GM18502 (cell line): Measurements from ENCODE around the gene CGNL1.

Experiments used
- ATAC-seq: cut with Tn5 transposase; IDR thresholded peaks from one replicate; pipeline ENCODE4 v1.9.1; 2021; ENCODE audit warnings: mild to moderate bottlenecking; ENCODE audit not compliant: unreplicated experiment, poor library complexity

Gene CGNL1

GRCh38 chr15:57384024-57384423 lies 7.7 kb downstream of the CGNL1 start:
- ATAC-seq, result no peak

- no peak for ATAC-seq
These were observed 8.5 kb downstream of the CGNL1 start for GRCh38 chr15:57384816-57385215.

- ATAC-seq, result no peak
These were observed 9.7 kb downstream of the CGNL1 start for GRCh38 chr15:57385923-57386390.

DNA sequence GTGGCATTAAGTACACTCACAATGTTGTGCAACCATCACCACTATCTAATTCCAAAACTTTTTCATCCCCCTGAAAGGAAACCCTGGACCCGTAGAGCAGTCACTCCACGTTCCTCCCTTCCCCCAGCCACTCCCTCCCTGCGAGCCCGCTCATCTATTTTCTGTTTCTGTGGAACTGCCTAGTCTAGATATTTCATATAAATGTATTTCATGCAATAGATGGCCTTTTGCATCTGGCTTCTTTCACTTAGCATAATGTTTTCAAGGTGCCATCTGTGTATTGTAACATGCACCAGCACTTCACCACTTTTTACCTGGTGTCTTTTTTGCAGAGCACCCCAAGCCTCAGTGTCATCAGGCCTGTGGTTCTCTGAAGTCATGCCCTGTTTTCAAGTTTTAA lies 10.7 kb downstream of the CGNL1 start:
- ATAC-seq, result no peak

DNA sequence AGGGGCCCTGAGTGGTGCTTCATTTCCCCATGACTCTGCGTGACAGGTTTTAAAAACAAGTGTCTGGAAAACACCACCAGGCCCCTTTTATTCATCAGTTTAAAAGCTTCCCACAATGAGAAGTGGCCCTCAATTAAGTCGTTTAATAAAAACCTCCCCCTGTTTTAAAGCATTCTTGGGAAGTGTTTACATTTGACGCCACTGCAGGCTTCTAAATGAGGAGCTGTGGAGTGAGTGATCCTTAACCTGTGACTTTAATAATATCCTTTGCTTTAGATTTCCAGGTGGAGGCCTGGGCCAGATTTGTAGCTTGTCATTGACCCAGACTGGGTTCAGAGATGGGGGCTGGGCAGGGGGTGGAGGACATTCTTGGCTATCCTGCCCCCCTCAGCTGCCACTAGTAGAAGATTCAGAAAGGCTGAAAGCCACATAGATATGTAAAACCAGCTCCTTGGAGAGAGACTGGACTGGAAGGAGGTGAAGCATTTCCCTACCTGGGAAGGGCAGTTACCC lies 11.3 kb downstream of the CGNL1 start:
- no peak for ATAC-seq

- no peak for ATAC-seq
These were observed 12.2 kb downstream of the CGNL1 start for GRCh38 chr15:57388464-57388863.

GRCh38 chr15:57389991-57390390 lies 13.7 kb downstream of the CGNL1 start:
- no peak for ATAC-seq

- ATAC-seq, result no peak
These were observed 14.3 kb downstream of the CGNL1 start for GRCh38 chr15:57390583-57390982.

GRCh38 chr15:57391537-57391936 lies 15.2 kb downstream of the CGNL1 start:
- no peak for ATAC-seq

DNA sequence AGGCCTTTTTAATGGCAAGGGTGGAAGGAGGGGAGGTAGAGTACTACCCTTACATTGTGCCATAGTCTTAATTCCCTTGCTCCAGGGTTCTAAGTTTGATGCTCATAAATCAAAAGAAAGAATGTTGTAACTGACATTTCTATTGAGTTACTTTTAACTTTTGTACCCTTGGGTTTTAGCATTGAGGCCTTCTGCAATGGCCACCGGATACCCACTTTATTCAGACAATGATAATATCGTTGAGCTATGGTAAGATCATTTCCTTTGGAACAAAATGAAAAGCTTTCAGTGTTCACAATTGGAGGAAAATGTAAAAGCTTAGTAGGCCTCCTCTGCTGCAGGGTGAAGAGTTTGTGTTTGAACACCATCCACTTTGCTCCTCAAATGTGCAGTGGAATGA lies 16.8 kb downstream of the CGNL1 start:
- no peak for ATAC-seq

- ATAC-seq, result no peak
These were observed 19.0 kb downstream of the CGNL1 start for GRCh38 chr15:57395292-57395691.

DNA sequence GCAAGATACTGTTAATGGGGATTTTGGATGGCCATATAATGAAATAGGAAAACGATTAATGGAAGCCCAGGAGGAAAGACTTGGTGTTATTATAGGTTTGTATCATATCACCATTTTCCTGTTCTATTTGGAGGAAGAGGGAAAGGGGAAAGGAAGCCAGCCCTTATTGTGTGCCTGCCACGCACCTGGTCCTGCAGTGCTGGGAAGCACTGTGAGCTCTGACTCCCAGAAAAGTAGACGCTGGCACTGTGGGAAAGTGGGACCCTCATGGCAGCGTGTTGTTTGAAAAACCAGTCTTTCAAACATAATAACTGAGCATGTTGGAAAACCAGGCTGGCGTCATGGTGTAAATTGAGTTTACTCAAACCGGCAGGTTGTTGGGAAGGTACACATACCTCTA lies 22.0 kb downstream of the CGNL1 start:
- ATAC-seq, result no peak

DNA sequence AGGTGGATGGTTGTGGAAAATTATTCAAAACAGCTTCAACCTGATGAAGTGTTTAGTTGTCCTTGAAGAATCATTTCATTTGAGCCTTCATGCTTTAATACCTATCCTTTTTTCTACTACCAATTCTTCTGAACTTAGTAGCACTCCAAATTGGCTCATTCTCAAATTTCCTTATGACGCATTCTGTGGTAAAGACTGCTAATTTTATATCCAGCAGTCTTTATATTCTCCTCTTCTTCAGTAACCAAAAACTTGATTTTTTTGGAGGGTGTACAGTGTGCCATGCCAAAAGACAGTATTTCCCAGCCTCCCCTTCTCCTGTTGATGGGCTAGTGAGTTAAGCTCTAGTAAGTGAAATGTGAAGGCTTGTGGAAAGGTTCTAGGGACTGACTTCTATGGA lies 25.2 kb downstream of the CGNL1 start:
- no peak for ATAC-seq

DNA sequence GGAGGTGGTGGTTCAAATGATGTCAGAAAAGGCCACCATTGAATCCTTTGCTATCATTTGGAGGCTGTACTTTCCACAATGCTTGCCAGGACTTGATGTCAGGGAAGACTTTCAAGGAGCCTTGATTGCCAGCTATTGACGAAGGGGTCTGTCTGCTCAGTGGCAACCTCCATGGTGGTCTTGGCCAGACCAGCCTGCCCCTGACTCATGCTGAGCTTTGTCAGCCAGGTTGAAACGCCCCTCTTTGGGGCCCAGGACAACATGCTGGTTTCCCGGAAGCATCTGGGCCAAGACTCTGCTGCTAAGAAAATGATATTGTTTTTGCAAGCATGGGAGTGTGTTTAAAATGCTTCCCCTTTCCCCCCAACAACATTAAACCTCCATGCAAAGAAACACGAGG lies 26.7 kb downstream of the CGNL1 start:
- no peak for ATAC-seq

DNA sequence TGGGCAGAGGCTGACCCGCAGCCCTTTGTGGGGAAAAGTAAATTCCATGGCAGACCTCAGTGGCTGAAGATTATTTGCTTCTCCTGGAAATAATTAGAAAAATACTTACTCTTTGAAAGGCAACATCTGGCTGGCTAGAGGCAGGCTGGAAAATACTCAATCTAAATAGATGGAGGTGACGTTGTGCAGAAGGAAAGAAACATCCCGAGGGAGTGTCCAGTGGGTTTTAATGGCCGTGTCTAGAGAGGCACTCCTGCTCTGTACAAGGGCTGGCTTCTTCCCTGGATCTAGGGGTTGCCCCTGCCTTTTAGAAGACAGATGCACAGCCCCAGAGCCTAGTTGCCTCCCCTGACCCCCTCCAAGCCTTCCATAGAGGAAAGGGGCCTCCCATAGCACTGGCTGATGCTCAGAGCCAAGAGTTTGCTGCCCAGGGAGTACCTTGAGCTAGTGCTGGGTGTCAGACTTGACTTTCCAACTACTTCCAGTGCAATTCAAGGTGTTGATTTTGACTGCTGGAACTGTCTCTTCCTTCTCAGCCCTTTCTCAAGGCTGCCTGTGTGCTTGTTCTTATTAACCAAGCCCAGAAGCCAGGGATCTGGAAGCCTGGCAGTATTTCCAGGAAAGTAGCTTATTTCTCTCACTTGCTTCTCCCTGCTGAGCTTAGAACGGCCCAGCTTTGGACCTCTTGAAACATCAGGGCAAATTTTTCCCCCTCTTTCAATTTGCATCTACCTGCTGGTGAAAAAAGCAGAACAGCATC lies 27.4 kb downstream of the CGNL1 start:
- ATAC-seq, result no peak

GRCh38 chr15:57405133-57405532 lies 28.8 kb downstream of the CGNL1 start:
- ATAC-seq, result no peak

- no peak for ATAC-seq
These were observed 29.9 kb downstream of the CGNL1 start for GRCh38 chr15:57406062-57406772.

- no peak for ATAC-seq
These were observed 34.1 kb downstream of the CGNL1 start for GRCh38 chr15:57410373-57410772.

DNA sequence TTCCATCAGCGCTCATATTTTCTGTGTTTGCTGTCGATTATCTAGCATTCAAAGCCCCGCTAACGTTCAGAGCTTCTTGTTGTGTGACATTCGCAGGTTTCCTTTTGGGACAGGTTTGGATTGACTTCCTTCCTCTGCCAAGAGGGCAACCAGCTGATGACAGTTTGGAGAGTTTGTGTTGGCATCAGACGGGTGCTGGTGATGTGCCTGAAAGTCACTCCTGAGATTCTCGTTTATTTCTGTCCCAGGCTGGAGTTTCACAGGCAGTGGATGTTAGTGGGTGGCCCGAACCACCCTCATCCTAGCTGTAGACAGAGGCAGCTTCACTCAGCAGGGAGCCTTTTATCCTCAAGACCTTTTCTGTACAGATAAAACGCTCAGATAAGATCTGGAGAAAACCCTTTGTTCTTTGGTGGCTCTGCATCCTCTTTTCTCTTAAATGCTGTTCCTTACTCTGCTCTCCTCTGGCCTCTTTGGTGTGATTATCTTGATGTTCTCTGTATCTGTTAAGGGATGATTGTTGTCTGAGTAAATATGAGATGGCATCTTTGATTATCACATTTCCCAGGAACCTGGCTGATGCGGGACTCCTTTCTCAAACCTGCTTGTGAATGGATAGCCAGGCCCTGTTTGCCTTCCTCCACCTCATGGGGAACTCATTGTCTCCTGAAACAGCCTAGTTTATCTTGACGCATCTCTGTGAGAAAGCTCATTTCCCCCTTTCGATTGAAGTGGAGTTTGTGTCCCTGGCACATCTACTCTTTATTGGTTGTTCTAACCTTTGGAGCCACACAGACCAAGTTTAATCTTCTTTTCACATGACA lies 35.9 kb downstream of the CGNL1 start:
- no peak for ATAC-seq

DNA sequence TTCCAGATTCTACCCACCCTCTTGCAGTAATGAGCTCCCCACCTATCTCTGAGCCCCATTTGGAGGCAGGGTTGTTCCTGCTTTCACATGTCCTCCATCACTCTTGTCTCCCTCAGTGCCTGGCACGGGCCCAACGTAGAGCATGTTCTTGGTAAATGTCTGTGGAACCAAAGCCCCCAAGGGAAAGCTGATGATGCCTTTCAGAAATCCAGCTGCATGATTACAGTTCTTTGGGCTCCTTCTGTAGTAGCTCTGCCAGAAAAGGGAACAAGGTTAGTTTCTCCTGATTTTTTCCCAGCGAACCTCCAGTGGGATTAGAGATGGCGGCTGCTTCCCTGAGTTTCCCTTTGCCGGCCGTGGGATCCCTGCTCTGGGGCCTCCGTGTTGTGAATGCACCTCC lies 39.3 kb downstream of the CGNL1 start:
- no peak for ATAC-seq

DNA sequence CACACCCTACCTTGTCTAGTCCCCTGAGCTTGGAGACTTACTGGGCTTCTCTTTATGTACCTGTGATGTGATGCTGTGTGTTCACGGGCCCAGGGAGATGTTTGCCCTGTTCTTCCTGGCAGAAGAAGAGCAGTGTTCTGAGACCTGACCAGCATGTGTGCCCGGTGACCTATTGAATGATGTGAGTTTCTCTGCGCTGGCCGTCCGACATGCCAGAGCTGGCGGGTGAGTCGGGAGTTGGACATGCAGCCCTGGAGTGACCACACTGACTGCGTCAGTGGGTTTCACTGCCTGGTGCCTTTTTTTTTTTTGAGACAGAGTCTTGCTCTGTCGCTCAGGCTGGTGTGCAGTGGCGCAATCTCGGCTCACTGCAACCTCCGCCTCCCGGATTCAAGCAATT lies 42.3 kb downstream of the CGNL1 start:
- ATAC-seq, result no peak
